Inflammatory macrophage treated with lipopolysaccharide for 4 hours (primary cell): ENCODE data around the gene LRRD1.
"Not testable (repeated sequence)": the region's sequence is repeated elsewhere in the genome, so short reads cannot be mapped to it uniquely, and the experiment has no call there.

Experiments
- DNase-seq: peaks from one replicate; pipeline ENCODE4 v3.0.0-alpha.2; 2020

Gene LRRD1

GRCh38 chr7:92178928-92179924 is at the start of gene LRRD1:
Gene LRRD1, minus strand, starts transcription at chr7:92179142. Its CDS starts 13,940 bp downstream, at chr7:92165202.
- peak; percentile 87 for DNase-seq

- no peak for DNase-seq
Observed at GRCh38 chr7:92228742-92229141, 49.8 kb upstream of the LRRD1 start.

- peak; percentile 14 for DNase-seq
Observed at GRCh38 chr7:92228100-92228499, 49.2 kb upstream of the LRRD1 start.

GRCh38 chr7:92226981-92227380 is 48.0 kb upstream of the LRRD1 start:
- no peak for DNase-seq

- DNase-seq, result no peak
Observed at GRCh38 chr7:92221766-92222165, 42.8 kb upstream of the LRRD1 start.

- no peak for DNase-seq
Observed at GRCh38 chr7:92206672-92207071, 27.7 kb upstream of the LRRD1 start.

- DNase-seq, result no peak
Observed at GRCh38 chr7:92205987-92206386, 27.0 kb upstream of the LRRD1 start.

- no peak for DNase-seq
Observed at GRCh38 chr7:92200791-92201190, 21.8 kb upstream of the LRRD1 start.

- DNase-seq, result no peak
Observed at GRCh38 chr7:92192326-92192725, 13.4 kb upstream of the LRRD1 start.

- DNase-seq, result not testable (repeated sequence)
Observed at GRCh38 chr7:92189246-92189645, 10.3 kb upstream of the LRRD1 start.

- DNase-seq, result not testable (repeated sequence)
Observed at GRCh38 chr7:92184294-92184693, 5.4 kb upstream of the LRRD1 start.

GRCh38 chr7:92177362-92177761 is 1.6 kb downstream of the LRRD1 start:
- no peak for DNase-seq

- DNase-seq, result not testable (repeated sequence)
Observed at GRCh38 chr7:92169529-92169928, 9.4 kb downstream of the LRRD1 start.

GRCh38 chr7:92161271-92161670 is 17.7 kb downstream of the LRRD1 start:
- DNase-seq, result no peak

GRCh38 chr7:92158660-92159575 is 20.0 kb downstream of the LRRD1 start:
- DNase-seq, result peak; percentile 33

- DNase-seq, result no peak
Observed at GRCh38 chr7:92156990-92157389, 22.0 kb downstream of the LRRD1 start.

- peak; percentile 68 for DNase-seq
Observed at GRCh38 chr7:92155108-92155739, 23.7 kb downstream of the LRRD1 start.

- no peak for DNase-seq
Observed at GRCh38 chr7:92150450-92151017, 28.4 kb downstream of the LRRD1 start.

GRCh38 chr7:92149736-92150239 is 29.2 kb downstream of the LRRD1 start:
- no peak for DNase-seq

GRCh38 chr7:92143192-92143880 is 35.6 kb downstream of the LRRD1 start:
- DNase-seq, result not testable (repeated sequence)

- DNase-seq, result not testable (repeated sequence)
Observed at GRCh38 chr7:92142791-92143190, 36.2 kb downstream of the LRRD1 start.

- DNase-seq, result no peak
Observed at GRCh38 chr7:92141161-92141560, 37.8 kb downstream of the LRRD1 start.
